Endodermal cell (in vitro differentiated cells): ENCODE results near the gene SH3PXD2B. TPM values are rescaled to one million over a fixed set of nuclear protein-coding genes. Genes with fewer than 3 reads are reported as not detected.

Experiments
- DNase-seq: peaks from one replicate; pipeline ENCODE4 v3.0.0-alpha.2; 2017
- H3K27ac ChIP-seq: 2 replicates; pipeline ENCODE4 v1.5.1; 2013; ENCODE audit warnings: mild to moderate bottlenecking, low read depth, low read length, moderate library complexity
- H3K27me3 ChIP-seq: 2 replicates; pipeline ENCODE4 v1.6.1; 2013; ENCODE audit warnings: mild to moderate bottlenecking, low read length, moderate library complexity; ENCODE audit not compliant: insufficient read depth, control insufficient read depth, poor library complexity, severe bottlenecking
- H3K36me3 ChIP-seq: 2 replicates; pipeline ENCODE4 v1.7.0; 2013; ENCODE audit warnings: mild to moderate bottlenecking, low read length, moderate library complexity; ENCODE audit not compliant: control insufficient read depth, insufficient read depth
- H3K4me1 ChIP-seq: one replicate; pipeline ENCODE4 v1.7.0; 2013; ENCODE audit warnings: low read length; ENCODE audit not compliant: control insufficient read depth, insufficient read depth
- H3K4me3 ChIP-seq: 2 replicates; pipeline ENCODE4 v1.5.1; 2013; ENCODE audit warnings: mild to moderate bottlenecking, low read length, moderate library complexity
- H3K9ac ChIP-seq: 2 replicates; pipeline ENCODE4 v1.6.1; 2013; ENCODE audit warnings: mild to moderate bottlenecking, low read length, moderate library complexity; ENCODE audit not compliant: poor library complexity, severe bottlenecking; ENCODE audit errors: extremely low read depth
- H3K9me3 ChIP-seq: 2 replicates; pipeline ENCODE4 v1.6.1; 2013; ENCODE audit warnings: mild to moderate bottlenecking, low read length, moderate library complexity; ENCODE audit not compliant: control insufficient read depth
- H3K27ac Mint-ChIP-seq: 2 replicates; pipeline ENCODE4 v1.8.0; 2020; ENCODE audit warnings: mixed read lengths
- H3K27me3 Mint-ChIP-seq: 2 replicates; pipeline ENCODE4 v1.8.0; 2021; ENCODE audit warnings: mild to moderate bottlenecking, mixed read lengths; ENCODE audit not compliant: insufficient read depth
- H3K36me3 Mint-ChIP-seq: 2 replicates; pipeline ENCODE4 v1.8.0; 2020; ENCODE audit warnings: low read depth, mixed read lengths
- H3K4me1 Mint-ChIP-seq: 2 replicates; pipeline ENCODE4 v1.8.0; 2020; ENCODE audit warnings: mixed read lengths
- H3K4me3 Mint-ChIP-seq: 2 replicates; pipeline ENCODE4 v1.8.0; 2020; ENCODE audit warnings: mild to moderate bottlenecking, moderate library complexity, mixed read lengths
- H3K9me3 Mint-ChIP-seq: 2 replicates; pipeline ENCODE4 v1.8.0; 2020; ENCODE audit warnings: mild to moderate bottlenecking, mixed read lengths
- WGBS, 2 experiments: methylation state at CpG; one replicate each; pipeline versions ENCODE4 v1.1.5 to v1.1.7; 2013; ENCODE audit warnings: missing lambda C conversion rate in 2 of 2, mixed read lengths in 1 of 2; ENCODE audit not compliant: insufficient coverage in 1 of 2, insufficient read length in 1 of 2; 5-methylcytosine and 5-hydroxymethylcytosine counted together
- total RNA-seq, 2 donors: library from RNA; stranded (reverse); fragmentation: NEBNext Ultra II Directional in 1 of 2; extraction: Animal tissue kit (Norgen Biotek cat#: 25700) in 1 of 2; gene quantifications; 2 replicates in 1 of 2; 3 replicates in 1 of 2; pipeline ENCODE4 v1.2.1, GENCODE V29; 2021
- TF ChIP-seq, protein P1 (sequence below): fragments of 200-600 bp; sonication (generic); conservative IDR thresholded peaks from 2 replicates; pipeline ENCODE4 v1.5.0; 2021; ENCODE audit warnings: antibody characterized with exemption, mild to moderate bottlenecking

Gene SH3PXD2B
- total RNA-seq, 2 donors from 2014 or later, result 62.2 to 74.9 TPM

DNA sequence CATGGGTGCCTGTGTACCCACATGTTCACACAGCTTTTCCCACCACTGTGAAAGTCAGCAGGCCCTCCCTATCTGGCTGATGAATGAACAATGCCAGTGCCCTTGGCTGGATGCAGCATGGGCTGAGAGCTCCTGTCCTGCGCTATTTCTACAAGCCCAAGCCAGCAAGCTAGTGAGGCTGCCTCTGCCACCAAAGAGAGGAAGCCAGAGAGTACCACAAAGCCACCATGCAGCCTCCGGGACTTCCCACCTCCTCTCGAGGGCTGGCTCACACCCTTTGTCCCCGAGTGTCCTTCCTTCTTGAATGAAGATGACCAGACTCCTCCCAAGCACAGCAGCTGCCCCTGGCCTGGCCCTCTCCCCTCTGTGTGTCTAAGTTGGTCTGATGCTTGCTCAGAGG, 76.5 kb downstream of the SH3PXD2B start:
- Histone ChIP-seq H3K27me3 (no peaks in the 10 kb centered on the region), H3K4me1 (no peaks in the 10 kb centered on the region), H3K36me3 (peaks cover 77% of the 10 kb centered on the region), H3K27ac (no peak overlapping the region), H3K9ac (no peak overlapping the region), H3K9me3 (no peaks in the 10 kb centered on the region), H3K4me3 (no peak overlapping the region)
- no peaks in the 10 kb centered on the region for H3K27me3 Mint-ChIP-seq
- no peak overlapping the region for H3K27ac Mint-ChIP-seq
- peaks cover 75% of the 10 kb centered on the region for H3K36me3 Mint-ChIP-seq
- no peaks in the 10 kb centered on the region for H3K4me1 Mint-ChIP-seq
- no peak overlapping the region for H3K4me3 Mint-ChIP-seq
- WGBS, 2 experiments, result 93 to 94% methylated on average over 1 to 4 of the region's 4 CpGs
- TF ChIP-seq, protein P1, sequence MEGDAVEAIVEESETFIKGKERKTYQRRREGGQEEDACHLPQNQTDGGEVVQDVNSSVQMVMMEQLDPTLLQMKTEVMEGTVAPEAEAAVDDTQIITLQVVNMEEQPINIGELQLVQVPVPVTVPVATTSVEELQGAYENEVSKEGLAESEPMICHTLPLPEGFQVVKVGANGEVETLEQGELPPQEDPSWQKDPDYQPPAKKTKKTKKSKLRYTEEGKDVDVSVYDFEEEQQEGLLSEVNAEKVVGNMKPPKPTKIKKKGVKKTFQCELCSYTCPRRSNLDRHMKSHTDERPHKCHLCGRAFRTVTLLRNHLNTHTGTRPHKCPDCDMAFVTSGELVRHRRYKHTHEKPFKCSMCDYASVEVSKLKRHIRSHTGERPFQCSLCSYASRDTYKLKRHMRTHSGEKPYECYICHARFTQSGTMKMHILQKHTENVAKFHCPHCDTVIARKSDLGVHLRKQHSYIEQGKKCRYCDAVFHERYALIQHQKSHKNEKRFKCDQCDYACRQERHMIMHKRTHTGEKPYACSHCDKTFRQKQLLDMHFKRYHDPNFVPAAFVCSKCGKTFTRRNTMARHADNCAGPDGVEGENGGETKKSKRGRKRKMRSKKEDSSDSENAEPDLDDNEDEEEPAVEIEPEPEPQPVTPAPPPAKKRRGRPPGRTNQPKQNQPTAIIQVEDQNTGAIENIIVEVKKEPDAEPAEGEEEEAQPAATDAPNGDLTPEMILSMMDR, result no peak
- no peak for DNase-seq
- no peaks in the 10 kb centered on the region for H3K9me3 Mint-ChIP-seq

DNA sequence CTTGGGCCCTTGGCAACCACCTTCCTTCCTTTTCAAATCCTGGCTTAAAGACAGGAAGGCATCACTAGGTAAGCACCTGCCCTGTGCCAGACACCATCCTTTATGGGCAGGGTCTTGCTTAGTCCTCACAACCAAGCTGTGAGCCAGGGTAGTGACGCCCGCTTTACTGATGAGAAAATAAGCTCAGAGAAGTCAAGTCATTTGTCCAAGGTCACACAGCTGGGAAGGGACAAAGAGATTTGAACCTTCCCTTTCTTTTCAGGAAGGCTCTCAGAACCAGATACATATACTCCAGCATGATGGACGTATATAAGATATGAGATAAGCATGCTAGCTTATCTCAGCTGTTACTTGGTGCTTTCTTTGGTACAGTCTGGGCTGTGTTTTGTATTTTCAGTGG, 76.9 kb downstream of the SH3PXD2B start:
- Histone ChIP-seq H3K27ac (no peak overlapping the region), H3K4me1 (no peaks in the 10 kb centered on the region), H3K36me3 (peaks cover 81% of the 10 kb centered on the region), H3K27me3 (no peaks in the 10 kb centered on the region), H3K9ac (no peak overlapping the region), H3K9me3 (peaks cover 3% of the 10 kb centered on the region), H3K4me3 (no peak overlapping the region)
- Mint-ChIP-seq H3K36me3 (peaks cover 79% of the 10 kb centered on the region), H3K4me3 (no peak overlapping the region), H3K4me1 (no peaks in the 10 kb centered on the region), H3K27me3 (no peaks in the 10 kb centered on the region), H3K27ac (no peak overlapping the region), H3K9me3 (no peaks in the 10 kb centered on the region)
- 94 to 96% methylated on average over 2 to 3 of the region's 3 CpGs for WGBS, 2 experiments
- TF ChIP-seq, protein P1, result no peak
- no peak for DNase-seq

DNA sequence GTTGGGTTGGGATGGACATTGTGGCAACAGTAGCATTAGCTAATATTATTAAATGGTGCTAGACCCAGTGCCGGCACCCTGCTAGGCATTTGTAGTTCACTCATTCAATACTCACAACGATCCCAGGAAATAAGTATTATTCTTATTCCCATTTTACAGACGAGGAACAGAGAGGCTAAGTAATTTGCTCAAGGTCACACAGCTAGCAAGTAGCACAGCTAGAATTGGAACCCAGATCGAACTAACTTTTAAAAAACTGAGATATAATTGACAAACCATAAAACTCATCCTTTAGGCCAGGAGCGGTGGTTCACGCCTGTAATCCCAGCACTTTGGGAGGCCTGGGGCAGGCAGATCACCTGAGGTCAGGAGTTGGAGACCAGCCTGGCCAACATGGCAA, 79.5 kb downstream of the SH3PXD2B start:
- H3K27ac ChIP-seq, result no peak overlapping the region
- H3K27me3 Mint-ChIP-seq, result no peaks in the 10 kb centered on the region
- H3K4me1 ChIP-seq, result no peaks in the 10 kb centered on the region
- H3K27me3 ChIP-seq, result no peaks in the 10 kb centered on the region
- H3K36me3 Mint-ChIP-seq, result peaks cover 78% of the 10 kb centered on the region
- H3K4me1 Mint-ChIP-seq, result no peaks in the 10 kb centered on the region
- peaks cover 19% of the 10 kb centered on the region for H3K9me3 ChIP-seq
- peaks cover 17% of the 10 kb centered on the region for H3K9me3 Mint-ChIP-seq
- no peak overlapping the region for H3K9ac ChIP-seq
- TF ChIP-seq, protein P1, result no peak
- peaks cover 82% of the 10 kb centered on the region for H3K36me3 ChIP-seq
- H3K4me3 Mint-ChIP-seq, result no peak overlapping the region
- WGBS, 2 experiments, result 88 to 94% methylated on average over 5 to 6 of the region's 6 CpGs
- no peak for DNase-seq
- H3K27ac Mint-ChIP-seq, result no peak overlapping the region
- H3K4me3 ChIP-seq, result no peak overlapping the region
